ENCODE results near the gene NDUFA7.
A peak's percentile ranks its signal among the peaks of the same experiment; 100 is the strongest.
"Not testable (repeated sequence)": the region's sequence is repeated elsewhere in the genome, so short reads cannot be mapped to it uniquely, and the experiment has no call there.

The NDUFA7 gene

DNA sequence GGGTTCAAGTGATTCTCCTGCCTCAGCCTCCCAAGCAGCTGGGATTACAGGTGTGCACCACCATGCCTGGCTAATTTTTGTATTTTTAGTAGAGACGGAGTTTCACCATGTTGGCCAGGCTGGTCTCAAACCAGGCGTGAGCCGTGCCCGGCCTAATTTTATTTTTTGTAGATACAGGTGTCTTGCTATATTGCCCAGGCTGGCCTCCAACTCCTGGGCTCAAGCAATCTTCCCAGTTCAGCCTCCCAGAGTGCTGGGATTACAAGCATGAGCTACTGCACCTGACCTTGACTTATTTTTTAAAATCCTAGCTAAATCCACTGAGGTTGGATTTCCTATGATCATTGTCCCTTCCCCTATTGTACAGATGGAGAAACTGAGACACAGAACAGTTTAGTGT, 20.3 kb upstream of the NDUFA7 start:
- DNase-seq, result not testable (repeated sequence)

DNA sequence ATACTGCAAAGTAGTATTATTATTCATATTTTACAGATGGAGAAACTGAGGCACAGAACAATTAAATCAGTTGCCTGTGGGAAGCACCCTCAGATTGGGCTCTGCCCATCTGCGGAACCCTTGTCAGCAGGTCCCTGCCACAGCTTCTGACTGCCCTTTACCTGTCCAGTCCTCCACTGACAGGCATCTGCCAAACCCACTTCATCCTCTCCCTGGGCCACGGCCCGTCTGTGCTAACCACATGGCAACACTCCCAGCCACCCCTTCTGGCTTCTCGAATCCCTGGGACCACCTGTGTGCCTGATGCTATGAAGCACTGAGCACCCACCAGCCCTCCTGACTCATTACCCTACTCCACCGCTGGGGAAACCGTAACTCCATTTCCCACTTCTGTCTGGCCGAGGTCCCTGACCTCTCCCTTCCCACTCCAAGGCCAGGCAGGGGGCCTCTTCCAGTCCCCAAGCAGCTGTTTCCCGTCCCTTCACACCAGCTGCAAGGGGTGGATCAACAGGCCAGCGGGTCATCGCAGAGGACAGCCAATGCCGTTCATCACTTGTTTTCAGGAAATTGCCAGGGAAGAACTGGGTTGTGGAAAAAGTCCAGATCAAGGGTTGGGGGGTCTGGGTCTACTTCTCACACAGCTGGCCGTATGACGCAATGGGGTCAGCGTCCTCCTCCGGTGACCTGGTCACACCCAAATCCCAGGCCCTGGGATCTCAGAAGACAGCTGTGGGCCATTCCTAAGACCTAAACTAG, 19.3 kb upstream of the NDUFA7 start:
- no peak for DNase-seq

DNA sequence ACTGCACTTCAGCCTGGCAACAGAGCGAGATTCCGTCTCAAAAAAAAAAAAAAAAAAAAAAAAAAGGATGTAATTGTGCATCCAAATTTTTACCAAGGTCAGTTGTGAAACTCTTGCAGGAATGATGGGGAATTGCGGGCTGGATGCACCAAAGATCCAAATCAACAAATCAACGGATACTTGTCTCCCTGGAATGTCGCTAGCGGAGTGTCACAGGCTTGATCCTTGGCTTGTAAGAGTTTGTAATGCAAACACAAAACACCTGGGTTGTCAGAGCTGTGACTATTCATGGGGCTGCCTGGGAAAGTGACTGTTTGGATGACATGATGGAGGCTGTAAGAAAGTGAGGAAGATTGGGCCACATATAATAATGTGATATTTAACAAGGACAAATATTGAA, 17.7 kb upstream of the NDUFA7 start:
- DNase-seq, result no peak

DNA sequence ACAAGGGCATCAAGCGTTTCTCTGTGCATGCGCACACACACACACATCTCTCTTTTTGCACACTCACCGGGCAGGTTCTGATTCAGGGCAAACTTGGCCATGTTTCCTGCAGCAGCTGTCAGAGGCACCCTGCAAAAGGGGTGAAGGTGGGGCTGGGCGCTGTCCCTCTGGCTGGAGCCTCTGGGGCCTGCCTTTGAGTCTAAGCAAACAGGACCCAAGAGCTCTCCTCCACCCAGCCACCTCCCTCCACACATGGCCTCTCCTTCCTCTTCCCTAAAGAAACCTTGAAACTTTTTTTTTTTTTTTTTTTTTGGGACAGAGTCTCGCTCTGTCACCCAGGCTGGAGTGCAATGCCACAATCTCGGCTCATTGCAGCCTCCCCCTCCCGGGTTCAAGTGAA, 16.6 kb upstream of the NDUFA7 start:
- no peak for DNase-seq

DNA sequence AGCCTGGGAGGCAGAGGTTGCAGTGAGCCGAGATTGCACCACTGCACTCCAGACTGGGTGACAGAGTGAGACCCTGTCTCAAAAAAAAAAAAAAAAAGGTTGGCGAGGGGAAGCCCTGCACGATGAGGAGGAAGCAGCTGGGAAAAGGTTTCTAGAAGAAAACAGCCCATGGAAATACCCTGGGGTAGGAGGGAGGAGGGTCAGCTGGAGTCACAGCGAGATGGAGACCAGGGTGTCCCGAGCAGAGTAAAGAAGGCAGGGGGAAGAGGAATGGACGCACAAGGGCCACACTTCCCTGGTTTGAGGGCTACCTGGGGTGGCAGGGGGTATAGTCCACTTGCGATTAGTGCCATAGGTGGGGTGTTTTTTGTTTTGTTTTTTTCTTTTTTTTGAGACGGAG, 15.5 kb upstream of the NDUFA7 start:
- DNase-seq, result no peak

DNA sequence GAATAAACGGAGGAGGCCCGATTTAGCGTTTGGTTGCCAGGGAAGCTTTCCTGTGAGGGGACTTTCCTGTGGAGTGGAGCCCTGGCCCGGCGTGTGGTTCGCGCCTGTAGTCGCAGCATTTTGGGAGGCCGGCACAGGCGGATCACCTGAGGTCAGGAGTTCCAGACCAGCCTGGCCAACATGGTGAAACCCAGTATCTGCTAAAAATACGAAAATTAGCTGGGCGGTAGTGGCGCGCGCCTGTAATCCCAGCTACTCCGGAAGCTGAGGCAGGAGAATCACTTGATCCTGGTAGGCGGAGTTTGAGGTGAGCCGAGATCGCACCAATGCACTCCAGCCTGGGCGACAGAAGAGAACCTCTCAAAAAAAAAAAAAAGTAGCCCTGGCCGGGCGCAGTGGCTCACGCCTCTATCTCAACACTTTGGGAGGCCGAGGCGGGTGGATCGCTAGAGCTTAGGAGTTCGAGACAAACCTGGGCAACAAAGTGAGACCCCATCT, 14.9 kb upstream of the NDUFA7 start:
- peak; percentile 27 for DNase-seq

DNA sequence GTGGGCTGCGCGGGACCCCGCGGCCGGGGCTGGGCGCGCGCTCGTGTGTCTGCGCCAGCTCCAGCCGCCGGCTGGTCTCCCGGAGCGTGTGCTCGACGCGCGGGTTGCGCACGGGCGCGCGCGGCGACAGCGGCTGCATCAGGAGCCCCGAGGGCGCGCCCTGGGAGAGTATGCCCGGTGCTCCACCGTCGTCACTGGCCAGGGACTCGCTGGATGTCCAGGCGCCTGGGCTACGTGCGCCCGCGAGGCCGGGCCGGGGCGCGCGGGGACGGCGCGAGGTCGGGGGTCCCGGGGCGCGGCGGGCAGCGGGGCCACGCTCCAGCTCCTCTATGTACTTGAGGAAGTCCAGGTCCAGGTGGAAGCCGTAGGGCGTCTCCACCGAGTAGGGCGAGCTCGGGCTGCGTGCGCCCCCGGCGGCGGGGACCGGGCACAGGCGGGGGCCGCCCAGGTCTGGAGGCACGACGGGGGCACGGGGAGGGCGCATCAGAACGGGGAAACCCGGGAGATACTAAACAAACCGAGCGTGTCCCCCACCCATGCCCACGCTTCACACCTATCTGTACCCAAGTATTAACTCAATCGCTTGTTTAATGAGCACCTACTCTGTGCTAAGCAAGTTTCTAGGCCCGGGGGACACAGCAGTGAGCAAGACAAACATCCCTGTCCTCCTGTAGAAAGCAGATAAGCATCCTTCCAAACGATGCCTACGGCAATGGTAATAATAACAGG, 14.3 kb upstream of the NDUFA7 start:
- DNase-seq, result peak; percentile 49

DNA sequence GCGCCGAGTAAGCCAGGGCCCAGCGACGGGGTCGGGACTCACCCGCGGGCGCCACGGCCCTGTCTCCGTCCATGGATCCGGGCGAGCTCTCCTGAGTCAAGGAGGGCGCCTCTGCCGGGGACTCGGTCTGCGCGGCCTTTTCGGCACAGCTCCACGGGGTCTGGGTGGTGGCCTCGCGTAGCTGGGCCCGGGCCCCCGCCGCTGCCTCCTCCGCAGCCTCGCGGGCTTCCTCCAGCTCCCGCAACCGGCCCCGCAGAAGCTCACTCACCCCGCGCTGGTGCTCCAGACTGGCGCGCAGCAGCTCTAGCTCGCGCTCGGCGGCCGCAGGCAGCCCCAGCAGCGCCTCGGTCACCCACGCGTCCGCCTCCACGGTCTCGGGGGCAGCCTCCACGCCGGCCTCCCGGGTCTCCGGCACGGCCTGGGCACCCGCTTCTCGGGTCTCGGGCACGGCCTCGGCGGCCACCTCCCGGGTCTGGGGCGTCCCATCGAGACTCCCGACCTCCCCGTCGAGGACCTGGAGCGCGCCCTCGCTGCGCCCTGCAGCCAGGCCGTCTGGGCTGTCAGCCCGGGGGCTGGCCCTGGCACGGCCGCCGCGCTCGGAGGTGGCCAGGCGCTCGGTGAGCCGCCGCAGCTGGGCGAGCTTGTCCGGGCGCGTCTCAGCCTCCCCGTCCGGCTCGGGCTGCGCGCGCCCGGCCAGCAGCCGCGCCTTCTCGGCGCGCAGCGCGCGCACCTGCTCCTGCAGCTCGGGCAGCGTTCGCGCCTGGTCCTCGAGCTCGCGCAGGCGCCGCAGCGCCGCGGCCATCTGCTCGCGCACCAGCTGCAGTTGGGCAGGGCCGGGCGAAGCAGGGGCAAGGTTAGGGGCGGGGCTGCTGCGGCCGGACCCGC, 13.5 kb upstream of the NDUFA7 start:
- DNase-seq, result peak; percentile 80

DNA sequence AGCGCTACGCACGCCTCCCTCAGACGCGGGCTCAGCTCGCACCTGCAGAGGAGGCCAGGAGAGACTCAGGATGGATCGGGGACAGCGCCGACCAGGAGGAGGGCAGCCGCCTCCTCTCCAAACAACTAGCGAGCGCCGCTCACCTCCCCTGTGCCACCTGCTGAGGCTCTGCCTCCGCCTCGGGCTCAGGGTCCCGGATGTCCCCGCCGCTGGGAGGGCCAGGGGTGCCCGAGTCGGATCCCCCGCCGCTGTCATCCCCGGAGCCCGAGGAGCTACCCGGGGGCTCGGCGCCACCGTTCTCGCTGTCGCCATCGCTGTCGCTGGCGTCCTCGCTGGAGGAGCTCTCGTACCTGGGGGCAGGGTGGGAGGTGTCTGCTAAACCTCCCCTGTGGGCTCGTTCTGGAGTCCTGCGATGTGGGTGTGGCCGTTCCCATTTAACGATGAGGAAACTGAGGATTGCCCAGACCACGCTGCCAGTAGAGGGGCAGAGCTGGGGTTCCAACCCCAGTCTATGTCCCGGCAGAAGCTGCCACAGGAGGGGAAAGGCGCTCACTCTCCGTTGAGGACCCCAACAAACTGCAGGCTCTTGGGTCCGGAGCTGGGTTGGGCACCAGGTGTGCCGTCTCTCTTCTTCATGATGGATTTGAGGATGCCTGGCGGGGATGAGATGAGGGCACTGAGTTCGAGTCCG, 12.7 kb upstream of the NDUFA7 start:
- peak; percentile 60 for DNase-seq

DNA sequence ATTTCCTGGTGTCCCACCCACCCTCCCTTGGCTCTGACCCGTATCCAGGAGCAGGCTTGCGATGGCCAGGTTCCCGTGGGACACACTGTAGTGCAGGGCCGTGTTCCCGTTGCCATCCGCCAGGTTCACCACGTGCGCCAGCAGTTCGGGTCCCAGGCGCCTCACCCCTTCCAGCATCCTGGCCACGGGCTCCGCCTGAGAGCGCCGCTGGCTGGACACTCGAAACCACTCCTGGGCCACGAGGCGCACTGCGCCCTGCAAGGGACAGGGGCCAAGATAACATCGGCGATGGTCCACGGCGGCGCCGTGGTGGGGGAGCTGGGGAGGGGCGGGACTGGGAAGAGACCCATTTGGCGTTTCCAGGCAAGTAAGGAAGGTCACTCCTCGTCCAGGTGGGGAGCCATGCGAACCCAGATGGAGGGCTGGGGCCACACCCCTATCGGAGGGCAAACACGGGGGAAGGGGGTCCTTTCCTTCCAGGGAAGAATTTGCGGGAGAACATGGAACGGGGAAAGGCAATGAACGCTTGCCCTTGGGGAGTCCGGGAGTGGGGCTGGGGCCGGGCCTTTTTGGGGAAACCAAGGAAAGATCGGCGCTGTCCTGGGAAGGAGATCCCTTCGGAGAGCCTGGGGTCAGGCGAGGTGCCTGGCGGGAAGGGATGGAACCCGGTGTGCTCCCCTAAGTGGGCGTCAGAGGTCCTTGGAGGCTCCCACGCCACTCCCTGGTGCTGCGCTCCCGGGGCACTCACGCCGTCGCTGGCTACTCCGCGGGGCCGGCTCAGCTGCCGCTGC, 12.0 kb upstream of the NDUFA7 start:
- no peak for DNase-seq

DNA sequence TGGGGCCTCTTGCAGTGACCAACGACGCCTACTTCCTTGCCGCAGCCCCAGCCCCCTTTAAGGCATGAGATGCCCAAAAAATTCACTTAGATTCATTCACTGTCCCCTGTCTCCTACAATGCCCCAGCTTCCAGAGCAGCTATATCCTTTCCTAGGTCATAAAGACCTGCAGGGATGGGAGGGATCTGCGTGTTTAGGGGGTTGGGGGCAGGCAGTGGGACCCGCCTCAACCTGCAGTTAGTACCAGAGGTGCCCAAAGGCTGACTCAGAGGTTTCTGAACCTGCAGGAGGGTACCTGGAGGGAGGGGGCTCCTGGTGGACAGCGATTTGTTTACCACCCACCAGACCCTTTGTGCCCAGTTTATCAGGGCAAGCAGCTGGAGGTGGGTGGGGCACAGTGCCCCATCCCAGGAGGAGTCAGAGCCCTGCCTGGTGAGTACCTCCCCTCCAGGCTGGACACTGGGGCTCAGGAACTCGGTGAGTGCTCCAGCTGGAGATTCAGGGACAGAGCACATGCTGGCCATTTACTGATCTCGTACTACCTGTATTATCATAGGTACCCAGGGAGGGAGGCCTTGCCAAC, 10.2 kb upstream of the NDUFA7 start:
- no peak for DNase-seq

DNA sequence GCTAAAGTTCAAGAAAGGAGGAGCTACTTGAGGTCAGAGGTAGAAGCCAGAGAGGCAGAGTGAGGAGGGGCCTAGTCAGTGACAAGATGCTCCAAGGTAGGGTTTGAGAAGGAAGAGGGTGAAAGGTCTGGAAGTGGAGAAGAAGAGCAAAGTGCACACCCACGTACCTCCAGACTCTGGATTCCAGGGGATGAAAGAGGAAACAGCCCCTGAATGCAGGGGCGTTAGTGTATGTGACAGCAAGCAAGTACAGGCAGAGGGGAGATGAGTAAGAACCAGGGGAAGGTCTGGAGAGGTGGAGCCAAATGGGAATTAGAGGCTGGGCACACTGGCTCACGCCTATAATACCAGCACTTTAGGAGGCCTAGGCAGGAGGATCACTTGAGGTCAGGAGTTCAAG, 8.8 kb upstream of the NDUFA7 start:
- no peak for DNase-seq

DNA sequence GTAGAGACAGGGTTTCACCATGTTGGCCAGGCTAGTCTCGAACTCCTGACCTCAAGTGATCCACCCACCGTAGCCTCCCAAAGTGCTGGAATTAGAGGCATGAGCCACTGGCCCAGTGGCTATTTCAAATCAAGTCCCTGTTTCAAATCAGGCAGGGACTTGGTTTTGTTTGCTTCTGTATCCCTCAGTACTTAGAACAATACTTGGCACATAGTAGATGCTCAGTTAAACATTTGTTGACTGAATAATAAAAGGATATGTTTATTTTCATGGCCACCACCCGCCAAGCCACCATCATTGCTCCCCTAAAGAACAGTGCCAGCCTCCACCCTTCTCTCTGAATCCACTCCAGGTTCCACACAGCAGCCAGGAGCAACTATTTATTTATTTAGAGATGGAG, 4.3 kb upstream of the NDUFA7 start:
- no peak for DNase-seq

DNA sequence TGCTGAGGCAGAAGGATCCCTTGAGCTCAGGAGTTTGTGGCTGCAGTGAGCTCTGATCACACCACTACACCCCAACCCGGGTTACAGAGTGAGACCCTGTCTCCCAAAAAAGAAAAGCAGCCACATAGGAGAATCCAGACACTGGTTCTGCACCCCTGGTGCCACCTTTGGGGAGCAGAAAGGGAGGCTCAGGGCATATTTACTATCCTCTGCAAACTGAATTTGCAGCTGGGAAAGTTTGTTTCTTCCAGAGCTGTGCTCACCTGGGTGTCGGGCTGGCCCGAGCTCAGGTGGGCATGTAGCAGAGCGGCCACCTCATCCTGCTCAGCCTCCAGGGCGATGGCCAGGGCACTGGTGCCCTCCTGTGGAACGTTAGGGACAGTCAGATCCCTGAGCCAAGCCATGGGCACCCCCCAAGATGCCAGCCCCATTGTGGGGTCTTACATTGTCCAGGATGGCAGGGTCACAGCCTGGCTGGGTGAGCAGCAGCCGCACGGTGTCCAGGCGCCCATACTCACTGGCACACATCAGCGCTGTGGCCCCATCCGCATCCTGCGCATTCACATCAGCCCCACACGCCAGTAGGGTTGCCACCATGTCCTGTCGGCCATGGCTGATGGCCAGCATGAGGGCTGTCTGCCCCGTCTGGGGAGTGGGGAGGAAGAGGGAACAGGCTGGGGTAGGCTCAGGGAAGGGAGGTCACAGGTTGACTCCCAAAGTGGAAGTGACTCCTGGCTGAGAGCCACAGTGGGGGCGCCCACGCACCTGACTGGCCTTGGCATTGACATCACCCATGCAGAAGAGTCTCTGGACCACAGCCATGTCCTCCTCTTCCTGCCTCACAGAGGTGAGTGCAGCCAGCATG, 3.2 kb upstream of the NDUFA7 start:
- no peak for DNase-seq

DNA sequence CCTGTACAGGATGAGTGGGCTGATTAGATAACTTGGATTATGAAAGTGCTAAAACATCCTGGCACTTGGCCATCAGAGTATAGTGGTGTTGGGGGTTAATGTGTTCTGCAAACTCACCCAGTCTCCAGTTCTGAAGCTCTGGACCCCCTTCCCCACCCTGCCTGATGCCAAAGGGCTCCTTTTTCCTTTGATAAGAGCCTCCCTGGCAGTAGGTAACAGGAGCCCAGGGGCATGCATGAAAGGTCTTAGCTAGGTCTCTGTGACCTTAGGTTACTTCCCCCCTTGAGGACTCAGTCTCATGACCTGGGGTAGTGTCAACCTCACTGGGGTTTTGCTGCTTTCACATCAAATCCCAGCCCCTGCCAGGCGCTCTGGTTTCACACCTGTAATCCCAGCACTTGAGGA, 2.6 kb upstream of the NDUFA7 start:
- DNase-seq, result no peak

DNA sequence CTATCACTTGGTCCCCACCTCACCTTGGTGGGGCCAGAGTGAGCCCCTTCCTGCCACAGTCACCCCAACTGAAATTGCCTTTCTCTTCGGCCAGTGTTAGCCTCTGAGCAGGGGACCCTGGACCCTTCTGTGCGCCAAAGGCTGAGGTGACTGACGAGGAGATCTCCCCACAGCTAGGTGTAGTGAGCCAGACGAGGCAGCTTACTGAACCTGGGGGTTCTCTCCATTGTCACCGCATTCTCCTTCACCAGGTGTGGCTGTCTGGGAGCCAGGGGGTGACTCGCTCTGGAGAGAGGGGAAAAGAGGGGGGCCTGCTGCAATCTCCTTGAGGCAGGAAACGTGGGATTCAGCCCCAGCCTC, 1.4 kb upstream of the NDUFA7 start:
- DNase-seq, result no peak

DNA sequence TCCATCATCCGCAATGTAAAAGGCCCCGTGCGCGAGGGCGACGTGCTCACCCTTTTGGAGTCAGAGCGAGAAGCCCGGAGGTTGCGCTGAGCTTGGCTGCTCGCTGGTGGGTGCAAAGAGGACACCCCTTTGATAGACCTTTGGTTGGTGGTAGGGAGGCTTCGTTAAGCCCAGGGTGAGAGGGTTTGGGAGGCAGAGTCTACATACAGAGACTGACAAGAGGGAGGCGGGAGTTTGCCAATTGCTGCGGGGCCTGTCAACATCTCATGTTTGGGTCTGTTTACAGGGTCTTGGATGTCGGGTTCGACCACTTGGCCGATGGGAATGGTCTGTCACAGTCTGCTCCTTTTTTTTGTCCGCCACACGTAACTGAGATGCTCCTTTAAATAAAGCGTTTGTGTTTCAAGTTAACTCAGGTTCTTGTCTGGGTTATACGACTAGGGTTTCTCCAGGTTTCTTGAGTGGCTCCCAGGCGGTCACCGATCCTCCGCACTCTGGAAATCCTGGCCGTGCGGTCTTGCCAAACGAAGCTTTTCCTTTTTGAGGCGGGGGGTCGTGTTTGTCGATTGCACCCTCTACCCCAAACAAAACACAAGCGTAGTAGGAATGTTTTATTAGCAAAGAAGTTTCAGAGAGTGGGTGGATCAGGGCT, 937 bp upstream of the NDUFA7 start:
- no peak for DNase-seq

DNA sequence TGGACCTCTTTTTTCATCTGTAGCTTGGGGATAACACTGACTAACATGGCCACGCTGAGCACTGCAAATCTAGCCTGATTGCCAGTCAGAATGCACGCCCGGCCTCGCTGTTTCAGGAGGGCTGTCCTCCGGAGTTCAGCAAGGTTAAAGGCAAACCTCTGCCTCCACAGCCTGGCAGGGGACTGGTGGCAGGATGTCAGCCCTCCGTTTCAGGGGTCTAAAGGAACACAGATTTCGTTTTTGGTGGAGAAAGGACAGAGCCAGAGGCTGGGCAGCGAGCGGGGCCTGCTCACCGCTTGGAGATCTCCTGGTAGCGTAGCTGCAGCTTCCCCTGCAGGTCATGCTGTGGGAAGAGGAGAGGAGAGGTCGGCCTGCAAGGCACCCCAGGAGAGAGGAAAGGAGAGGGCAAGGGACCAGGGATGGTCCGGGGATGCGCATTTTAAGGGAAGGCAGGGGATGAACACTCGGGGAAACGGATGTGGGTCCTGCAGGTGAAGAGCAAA, 560 bp downstream of the NDUFA7 start:
- peak; percentile 10 for DNase-seq

DNA sequence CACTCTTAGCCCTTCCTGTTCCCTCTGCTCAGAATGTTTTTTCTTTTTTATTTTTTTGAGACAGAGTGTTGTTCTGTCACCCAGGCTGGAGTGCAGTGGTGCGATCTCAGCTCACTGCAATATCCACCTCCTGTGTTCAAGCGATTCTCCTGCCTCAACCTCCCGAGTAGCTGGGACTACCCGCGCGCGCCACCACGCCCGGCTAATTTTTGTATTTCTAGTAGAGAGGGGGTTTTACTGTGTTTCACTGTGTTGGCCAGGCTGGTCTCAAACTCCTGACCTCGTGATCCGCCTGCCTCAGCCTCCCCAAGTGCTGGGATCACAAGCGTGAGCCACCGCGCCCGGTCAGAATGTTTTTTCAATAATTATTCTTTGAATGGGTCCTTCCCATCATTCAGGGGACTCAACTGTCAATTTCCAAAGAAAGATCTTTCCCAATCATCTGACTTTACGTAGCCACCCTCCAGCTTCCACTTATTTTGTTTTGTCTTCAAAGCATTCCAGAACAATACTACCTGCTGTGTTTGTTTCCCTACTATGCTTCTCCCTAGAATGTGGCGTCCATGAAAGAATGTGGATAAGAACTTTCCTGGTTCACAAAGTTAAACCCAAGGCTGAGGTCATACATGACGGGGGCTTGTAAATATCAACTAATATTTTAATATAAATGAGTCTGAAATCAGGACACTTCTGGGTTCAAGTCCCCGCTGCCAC, 1.2 kb downstream of the NDUFA7 start:
- DNase-seq, result no peak
